Osteocyte (in vitro differentiated cells): ENCODE results near the gene APP. TPM values are rescaled to one million over a fixed set of nuclear protein-coding genes. Genes with fewer than 3 reads are reported as not detected.

ENCODE experiments used
- DNase-seq: peaks from one replicate; pipeline ENCODE4 v3.0.0; 2021; ENCODE audit warnings: mixed read lengths; ENCODE audit not compliant: unreplicated experiment; ENCODE audit errors: extremely low spot score
- H3K27ac Mint-ChIP-seq: one replicate; pipeline ENCODE4 v1.8.0; 2021; ENCODE audit warnings: mild to moderate bottlenecking, mixed read lengths; ENCODE audit not compliant: unreplicated experiment
- H3K27me3 Mint-ChIP-seq: one replicate; pipeline ENCODE4 v1.8.0; 2021; ENCODE audit warnings: mixed read lengths; ENCODE audit not compliant: unreplicated experiment
- H3K36me3 Mint-ChIP-seq: one replicate; pipeline ENCODE4 v1.8.0; 2021; ENCODE audit warnings: mixed read lengths; ENCODE audit not compliant: unreplicated experiment
- H3K4me1 Mint-ChIP-seq: one replicate; pipeline ENCODE4 v1.8.0; 2021; ENCODE audit warnings: mixed read lengths; ENCODE audit not compliant: unreplicated experiment
- H3K4me3 Mint-ChIP-seq: one replicate; pipeline ENCODE4 v1.8.0; 2021; ENCODE audit warnings: mild to moderate bottlenecking, moderate library complexity, mixed read lengths; ENCODE audit not compliant: unreplicated experiment
- H3K9me3 Mint-ChIP-seq: one replicate; pipeline ENCODE4 v1.8.0; 2021; ENCODE audit warnings: mixed read lengths; ENCODE audit not compliant: unreplicated experiment
- total RNA-seq: library from RNA; stranded (reverse); gene quantifications from 2 replicates; pipeline ENCODE4 v1.2.1, GENCODE V29; 2021
- TF ChIP-seq, protein P1 (sequence below): fragments of 200-600 bp; sonication (generic); IDR thresholded peaks from 2 replicates; pipeline ENCODE4 v1.5.0; 2021; ENCODE audit warnings: antibody characterized with exemption, mild to moderate bottlenecking, moderate library complexity

The APP gene
- total RNA-seq, 1 donor from 2014 or later = 698 TPM

DNA sequence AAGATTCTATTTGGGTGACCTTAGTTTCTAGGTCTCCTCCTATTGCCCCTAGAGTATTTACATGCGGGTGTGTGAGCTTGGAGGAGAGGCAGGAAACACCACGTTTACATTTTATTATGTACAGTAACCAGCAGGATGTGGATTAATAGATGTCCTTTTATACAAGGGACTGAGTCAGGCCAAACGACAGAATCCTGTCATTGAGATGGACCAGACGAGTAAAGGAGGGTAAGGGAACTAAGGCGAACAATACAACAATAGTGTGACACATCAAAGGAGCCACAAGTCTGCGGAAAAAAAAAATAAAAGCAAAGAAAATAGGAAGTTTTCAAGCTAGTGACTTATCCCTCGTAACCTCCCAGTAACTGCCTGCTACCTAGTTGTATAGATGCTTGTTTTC is 284.7 kb downstream of the APP start:
- no peak for DNase-seq
- H3K4me3 Mint-ChIP-seq = no peak overlapping the region
- no peaks in the 10 kb centered on the region for H3K4me1 Mint-ChIP-seq
- TF ChIP-seq, protein P1, sequence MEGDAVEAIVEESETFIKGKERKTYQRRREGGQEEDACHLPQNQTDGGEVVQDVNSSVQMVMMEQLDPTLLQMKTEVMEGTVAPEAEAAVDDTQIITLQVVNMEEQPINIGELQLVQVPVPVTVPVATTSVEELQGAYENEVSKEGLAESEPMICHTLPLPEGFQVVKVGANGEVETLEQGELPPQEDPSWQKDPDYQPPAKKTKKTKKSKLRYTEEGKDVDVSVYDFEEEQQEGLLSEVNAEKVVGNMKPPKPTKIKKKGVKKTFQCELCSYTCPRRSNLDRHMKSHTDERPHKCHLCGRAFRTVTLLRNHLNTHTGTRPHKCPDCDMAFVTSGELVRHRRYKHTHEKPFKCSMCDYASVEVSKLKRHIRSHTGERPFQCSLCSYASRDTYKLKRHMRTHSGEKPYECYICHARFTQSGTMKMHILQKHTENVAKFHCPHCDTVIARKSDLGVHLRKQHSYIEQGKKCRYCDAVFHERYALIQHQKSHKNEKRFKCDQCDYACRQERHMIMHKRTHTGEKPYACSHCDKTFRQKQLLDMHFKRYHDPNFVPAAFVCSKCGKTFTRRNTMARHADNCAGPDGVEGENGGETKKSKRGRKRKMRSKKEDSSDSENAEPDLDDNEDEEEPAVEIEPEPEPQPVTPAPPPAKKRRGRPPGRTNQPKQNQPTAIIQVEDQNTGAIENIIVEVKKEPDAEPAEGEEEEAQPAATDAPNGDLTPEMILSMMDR = no peak
- no peaks in the 10 kb centered on the region for H3K9me3 Mint-ChIP-seq
- peaks cover 36% of the 10 kb centered on the region for H3K36me3 Mint-ChIP-seq
- H3K27me3 Mint-ChIP-seq = no peaks in the 10 kb centered on the region
- H3K27ac Mint-ChIP-seq = no peak overlapping the region

- Mint-ChIP-seq H3K27me3 (no peaks in the 10 kb centered on the region), H3K4me3 (no peak overlapping the region), H3K27ac (no peak overlapping the region), H3K9me3 (no peaks in the 10 kb centered on the region), H3K4me1 (no peaks in the 10 kb centered on the region), H3K36me3 (peaks cover 35% of the 10 kb centered on the region)
- no peak for DNase-seq
- TF ChIP-seq, protein P1 = no peak
Measured at GRCh38 chr21:25885405-25885804, 285.2 kb downstream of the APP start.

GRCh38 chr21:25884311-25884710 is 286.3 kb downstream of the APP start:
- Mint-ChIP-seq H3K9me3 (no peaks in the 10 kb centered on the region), H3K36me3 (peaks cover 36% of the 10 kb centered on the region), H3K4me1 (no peaks in the 10 kb centered on the region), H3K27me3 (no peaks in the 10 kb centered on the region), H3K4me3 (no peak overlapping the region), H3K27ac (no peak overlapping the region)
- TF ChIP-seq, protein P1 = no peak
- no peak for DNase-seq

- DNase-seq = no peak
- H3K4me1 Mint-ChIP-seq = no peaks in the 10 kb centered on the region
- H3K27me3 Mint-ChIP-seq = no peaks in the 10 kb centered on the region
- no peaks in the 10 kb centered on the region for H3K9me3 Mint-ChIP-seq
- no peak overlapping the region for H3K4me3 Mint-ChIP-seq
- TF ChIP-seq, protein P1 = peak; percentile 95
- H3K36me3 Mint-ChIP-seq = peaks cover 17% of the 10 kb centered on the region
- no peak overlapping the region for H3K27ac Mint-ChIP-seq
Measured at GRCh38 chr21:25881524-25882376, 288.8 kb downstream of the APP start.

- H3K27me3 Mint-ChIP-seq = no peaks in the 10 kb centered on the region
- H3K4me1 Mint-ChIP-seq = peaks cover 7% of the 10 kb centered on the region
- no peak overlapping the region for H3K4me3 Mint-ChIP-seq
- H3K27ac Mint-ChIP-seq = no peak overlapping the region
- H3K36me3 Mint-ChIP-seq = peaks cover 16% of the 10 kb centered on the region
- TF ChIP-seq, protein P1 = no peak
- no peaks in the 10 kb centered on the region for H3K9me3 Mint-ChIP-seq
- DNase-seq = no peak
Measured at GRCh38 chr21:25879203-25879602, 291.4 kb downstream of the APP start.
